Measurements from ENCODE around the gene NKD1.

NKD1 gene

DNA sequence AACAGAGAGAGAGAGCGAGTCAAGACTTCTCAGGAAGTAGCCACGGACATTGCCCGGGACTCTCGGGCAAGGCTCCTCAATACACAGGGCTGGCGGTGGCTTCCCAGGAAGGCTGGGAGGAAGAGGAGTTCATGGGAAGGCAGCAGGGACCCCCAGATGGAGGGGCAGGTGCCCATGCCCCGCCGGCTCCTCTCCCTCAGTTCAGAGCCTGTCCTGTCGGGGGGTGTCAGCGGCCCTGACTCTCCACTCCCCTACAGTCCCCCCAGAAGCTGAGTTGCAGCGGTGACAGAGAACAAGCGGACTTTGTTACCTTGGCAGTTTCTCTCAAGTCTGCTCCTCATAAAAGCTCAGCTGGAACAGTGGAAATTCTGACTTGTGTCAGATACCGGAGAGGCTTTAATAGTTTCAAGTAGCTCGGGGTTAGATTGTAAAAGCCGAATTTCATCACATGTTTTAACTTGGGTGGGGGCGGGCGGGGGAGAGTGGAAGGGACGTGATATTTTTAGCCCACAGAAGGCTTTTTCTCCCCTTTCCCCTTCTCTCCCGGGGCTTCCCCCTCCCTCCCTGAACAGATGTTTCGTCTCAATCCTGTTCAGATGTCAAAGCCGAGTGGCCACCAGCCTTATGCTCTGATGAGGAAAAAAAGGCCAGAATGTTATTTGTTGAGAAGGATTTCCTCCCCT lies 65.2 kb downstream of the NKD1 start:
- no peak for DNase-seq (ENCODE audit: low read depth in 2 of 2)

DNA sequence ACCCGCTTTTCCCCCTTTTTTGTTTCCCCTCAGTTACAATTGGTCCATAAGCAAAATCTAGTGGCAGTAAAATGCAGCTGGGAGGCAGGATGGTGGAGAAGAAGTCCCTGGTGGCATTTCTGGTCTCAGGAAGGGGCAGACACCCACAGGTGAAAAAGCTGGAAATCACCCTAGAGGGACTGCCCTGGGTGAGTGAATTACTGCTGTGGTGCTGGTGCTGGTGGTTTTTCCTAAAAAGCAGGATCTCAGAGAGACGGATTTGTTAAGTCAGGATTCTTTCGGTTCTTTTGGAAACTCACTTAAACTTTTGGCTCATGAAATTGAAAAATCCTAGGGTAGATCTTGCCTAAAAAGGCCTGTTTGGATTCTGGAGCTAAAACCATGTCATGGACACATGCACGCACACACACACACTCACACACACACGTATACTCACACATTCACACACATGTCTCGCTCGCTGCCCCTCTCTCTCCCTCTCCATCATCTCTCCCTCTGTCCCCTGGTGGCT lies 65.8 kb downstream of the NKD1 start:
- no peak for DNase-seq (ENCODE audit: low read depth in 2 of 2)

DNA sequence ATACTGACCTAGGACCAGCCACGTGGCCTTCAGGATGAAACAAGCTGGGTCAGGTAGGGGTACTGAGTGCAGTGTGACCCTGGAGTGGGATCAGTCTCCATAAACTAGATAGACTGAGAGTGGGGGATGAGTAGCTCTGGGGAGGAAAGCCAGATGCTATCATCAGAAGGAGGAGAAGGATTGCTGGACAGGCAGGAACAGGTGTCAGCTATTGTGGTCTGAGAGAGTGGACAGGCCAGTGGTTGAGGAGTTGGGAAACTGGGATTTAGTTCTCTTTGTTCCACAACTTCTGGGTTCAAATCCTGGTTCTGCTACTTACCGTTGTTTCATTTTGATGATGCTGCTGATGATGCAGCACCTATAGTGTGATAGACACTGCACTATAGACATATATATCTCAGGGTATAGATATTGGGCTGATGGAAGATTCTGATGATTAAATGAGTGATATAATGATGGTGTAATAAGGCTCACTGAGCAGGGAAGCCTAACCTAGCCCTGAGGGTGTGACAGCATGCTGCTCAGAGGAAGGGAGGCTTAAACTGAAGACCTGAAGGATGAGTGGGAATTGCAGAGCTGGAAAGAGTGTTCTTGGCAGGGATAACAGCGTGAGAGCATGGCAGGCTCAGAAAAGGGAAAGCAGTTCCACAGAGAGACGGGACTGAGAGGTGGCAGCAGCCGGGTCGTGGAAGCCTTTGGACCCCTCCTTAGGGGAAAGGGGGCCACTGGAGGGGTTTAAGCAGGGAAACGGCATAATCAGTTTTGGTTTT lies 66.9 kb downstream of the NKD1 start:
- no peak for DNase-seq (ENCODE audit: low read depth in 2 of 2)

DNA sequence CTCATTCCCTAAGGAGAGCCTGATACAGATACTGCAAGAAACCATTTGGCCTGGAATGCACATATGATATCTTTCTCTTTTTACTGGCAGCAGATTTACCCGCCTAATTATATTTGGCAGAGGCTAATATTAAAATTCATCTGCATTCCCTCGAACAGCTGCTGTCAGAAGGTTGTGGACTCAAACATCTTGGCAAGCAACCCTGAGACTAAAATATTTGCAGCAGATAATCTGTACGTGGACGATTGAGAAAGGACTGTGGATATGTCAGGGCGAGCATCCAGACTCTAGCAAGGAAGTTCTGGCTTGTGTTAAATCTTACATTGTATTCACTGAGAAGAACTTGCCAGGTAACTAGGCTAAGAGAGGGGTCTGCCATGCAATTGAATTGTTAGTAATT lies 67.7 kb downstream of the NKD1 start:
- DNase-seq (ENCODE audit: low read depth in 2 of 2), result no peak

DNA sequence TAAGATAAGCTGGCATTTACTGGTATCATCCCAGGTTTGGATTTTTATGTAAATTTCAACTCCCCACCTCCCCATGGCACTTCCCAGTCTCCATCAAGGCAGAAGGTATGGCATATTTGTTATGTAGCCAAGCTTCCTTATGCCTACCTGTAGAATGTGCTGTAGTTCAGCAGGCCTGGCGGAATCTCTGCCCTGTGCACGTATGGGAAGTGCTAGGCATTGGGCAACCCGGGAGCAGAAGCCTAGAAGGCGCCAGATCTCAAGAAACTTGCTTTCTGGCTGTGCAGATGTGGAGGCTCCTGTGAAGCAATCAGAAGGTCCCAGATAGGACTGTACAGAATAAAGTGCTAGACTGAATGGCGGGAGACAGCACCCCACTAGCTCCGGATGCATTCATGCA lies 68.2 kb downstream of the NKD1 start:
- no peak for DNase-seq (ENCODE audit: low read depth in 2 of 2)

DNA sequence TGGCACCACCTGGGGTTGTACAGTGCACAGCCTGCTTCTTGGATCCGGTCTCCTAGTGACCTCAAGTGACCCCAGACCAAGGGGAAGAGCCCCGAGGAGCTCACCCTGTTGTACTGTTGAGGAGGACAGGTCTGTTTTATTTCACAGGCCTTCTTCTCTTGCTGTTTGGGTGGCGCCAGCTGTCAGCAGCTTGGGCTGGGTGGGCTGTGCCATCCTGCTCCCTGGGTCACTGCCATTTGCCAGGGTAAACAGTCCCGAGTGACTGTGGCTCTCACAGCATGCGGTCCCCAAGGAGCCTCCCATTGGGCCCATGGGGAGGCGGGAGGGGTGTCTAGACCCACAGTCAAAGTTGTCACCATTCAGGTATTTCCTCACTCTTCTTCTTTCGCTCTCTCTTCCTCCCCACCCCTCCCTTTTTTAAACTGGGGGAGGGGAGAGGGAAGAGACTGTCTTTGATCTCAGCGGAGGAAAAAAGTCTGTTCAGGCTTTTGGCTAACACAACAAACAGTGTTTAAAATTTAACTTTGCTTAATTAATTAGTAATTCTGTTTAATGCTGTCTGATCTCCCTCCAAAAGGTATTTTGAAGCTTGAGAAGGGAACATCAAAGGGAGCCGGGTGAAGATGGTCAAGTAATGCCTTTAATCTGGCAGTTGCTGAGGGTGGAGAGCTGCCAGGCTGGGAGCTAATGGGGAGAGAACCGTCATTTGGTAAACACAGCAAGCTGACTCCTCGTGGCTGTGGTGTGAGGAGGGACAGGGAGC lies 68.9 kb downstream of the NKD1 start:
- no peak for DNase-seq (ENCODE audit: low read depth in 2 of 2)

DNA sequence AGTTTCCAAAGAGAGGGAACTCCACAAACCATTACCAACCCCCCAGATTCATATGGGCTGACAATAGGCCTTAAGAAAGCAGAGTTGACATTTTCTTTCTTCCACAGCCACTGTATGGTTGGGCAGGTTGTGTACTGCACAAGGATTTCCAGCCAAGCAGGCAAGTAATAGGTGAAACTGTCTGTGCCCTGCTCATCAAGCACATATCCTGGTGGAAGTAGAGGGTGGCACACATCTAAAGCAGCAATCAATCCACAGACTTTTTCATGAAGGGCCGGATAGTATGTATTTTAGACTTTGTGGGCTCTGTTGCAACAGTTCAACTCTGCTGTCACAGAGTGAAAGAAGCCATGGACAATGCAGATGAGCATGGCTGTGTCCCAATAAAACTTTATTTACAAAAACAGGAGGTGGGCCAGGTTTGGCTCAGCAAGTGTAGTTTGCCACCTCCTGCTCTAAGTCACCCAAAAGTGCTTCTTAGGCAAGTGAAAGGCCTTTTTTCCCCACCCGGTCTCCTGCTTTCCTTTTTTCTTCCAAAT lies 69.5 kb downstream of the NKD1 start:
- DNase-seq (ENCODE audit: low read depth in 2 of 2), result no peak

DNA sequence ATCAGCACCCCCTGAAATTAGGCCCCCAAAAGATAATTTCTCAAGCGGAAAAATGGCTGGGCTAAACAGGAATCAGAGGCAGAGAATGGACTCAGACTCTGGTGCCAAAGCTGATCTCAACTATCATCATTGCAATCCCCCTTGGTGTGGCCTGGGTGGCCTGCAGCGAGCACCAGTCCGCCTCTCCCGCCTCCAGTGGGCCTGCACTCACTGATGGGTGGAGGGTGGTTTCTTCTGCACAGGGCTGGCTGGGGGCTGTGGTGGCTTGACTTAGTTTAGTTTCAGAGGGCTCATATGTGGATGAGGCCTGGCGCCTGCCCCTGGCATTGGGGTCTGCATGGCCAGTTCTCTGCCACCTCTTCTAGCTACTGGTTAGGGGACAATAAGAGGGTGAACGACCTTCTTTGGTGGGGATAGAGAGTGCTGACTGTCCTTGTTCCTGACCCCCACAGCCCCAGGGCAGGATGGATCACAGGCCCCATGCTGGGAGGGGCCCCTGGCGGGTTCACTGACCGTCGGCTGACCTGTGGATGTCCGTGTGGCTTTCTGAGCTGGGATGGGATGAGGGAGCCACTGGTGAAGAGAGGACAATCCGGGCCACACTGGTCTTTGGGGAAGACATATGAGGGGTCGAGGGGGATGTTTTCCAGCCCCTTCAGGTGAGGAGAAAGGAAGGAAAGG lies 70.2 kb downstream of the NKD1 start:
- DNase-seq (ENCODE audit: low read depth in 2 of 2), result no peak

DNA sequence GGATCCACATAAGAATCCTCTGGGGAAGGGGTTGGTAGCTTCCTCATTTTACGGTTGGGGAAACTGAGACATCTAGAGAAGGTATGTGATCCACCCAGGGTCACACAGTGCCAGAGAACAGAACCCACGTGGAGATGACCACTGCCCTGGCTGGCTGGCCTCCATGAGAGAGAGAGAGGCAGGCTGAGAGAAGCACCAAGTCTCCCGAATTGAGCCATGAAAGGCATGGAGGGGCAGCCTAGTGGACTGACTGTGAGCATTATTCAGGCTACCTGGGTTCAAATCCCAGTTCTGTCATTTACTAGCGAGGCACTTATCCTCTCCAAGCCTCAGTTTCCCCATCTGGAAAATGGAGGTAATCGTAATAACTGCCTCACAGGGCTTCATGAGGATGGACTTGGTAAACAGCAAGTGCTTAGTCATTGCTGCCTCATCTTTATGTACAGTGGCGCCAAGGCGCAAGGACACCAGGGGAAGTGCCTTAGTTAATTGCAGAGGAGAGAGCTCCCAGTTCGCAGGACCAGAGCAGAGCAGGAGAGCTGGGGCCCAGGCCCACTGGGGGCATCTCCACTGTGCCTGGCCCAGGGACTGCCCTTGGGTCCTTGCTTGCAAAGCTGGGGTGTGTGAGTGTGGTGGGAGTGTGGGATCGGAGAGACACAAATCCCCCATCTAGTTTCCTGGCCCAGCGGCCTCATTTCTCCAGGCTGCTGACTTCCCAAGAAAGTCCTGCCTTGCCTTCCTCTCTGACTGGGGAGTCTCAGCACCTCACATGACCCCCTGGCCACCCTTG lies 71.7 kb downstream of the NKD1 start:
- no peak for DNase-seq (ENCODE audit: low read depth in 2 of 2)

DNA sequence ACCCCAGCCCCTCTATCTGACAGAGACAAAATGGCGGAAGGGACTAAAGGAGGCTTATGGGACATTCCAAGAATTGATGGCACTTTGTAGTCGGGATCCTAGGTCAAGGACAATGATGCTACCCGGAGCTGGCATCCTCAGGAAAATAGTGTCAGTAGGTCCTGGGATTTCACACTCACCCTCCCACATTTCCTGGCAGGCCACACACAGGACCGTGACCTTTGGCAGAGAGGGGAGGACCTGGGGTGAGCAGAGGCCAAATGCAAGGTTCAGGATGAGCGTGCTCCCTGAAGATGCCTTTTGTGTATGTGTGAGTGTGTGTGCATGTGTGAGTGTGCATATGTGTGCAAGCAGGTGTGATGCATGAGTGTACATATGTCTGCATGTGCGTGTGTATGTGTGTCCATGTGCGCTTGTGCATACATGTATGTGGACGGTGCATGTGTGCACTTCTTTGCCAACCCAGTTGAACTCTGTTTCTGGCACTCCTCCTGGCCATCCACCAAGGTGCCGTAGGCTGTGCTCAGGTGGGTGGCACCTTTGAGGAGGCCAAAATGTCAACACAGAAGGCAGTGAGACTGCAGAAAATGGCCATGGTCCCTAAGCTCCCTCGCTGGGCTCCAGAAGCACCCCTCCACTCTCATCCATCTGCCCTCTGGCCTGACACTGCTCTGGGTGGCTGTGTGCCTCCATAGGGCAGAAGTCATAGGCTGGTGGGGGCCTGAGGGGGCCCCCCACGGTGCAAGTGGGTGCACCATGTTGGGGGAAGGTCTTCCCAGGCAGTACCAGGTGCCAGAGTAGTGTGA lies 72.7 kb downstream of the NKD1 start:
- no peak for DNase-seq (ENCODE audit: low read depth in 2 of 2)

DNA sequence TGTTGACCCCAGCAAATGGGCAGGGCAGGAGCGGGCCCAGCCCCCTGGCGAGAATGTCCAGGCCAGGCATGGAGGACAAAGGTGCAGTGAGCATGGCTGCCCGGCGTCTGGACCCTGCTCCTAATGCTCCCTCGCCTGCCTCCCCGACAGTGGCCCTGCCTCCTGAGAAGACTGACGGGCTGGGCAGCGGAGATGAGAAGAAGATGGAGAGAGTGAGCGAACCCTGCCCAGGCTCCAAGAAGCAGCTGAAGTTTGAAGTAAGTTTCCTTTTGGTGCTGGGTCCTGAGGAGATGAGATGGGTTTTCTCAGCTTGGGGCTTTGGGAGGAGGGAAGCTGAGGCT lies 73.2 kb downstream of the NKD1 start:
- no peak for DNase-seq (ENCODE audit: low read depth in 2 of 2)

DNA sequence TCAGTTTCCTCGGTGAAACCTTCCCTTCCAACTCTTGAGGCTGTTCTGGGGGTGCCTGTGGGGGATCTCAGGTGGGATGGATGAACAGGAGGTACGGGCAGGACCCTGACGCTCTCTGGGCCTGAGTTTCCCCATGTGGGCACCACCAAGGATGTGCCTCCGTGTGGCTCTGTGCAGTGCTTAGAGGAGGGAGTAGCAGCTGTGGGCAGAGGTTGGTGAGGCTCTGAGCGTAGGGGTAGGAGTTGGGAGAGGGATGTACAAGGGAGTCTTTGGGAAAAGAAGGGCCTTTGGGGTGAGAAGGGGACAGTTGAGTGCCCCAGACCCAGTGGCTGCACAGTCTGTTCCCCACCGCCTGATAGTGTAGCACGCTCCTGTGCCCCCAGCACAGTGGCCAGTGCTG lies 73.8 kb downstream of the NKD1 start:
- DNase-seq (ENCODE audit: low read depth in 2 of 2), result no peak

DNA sequence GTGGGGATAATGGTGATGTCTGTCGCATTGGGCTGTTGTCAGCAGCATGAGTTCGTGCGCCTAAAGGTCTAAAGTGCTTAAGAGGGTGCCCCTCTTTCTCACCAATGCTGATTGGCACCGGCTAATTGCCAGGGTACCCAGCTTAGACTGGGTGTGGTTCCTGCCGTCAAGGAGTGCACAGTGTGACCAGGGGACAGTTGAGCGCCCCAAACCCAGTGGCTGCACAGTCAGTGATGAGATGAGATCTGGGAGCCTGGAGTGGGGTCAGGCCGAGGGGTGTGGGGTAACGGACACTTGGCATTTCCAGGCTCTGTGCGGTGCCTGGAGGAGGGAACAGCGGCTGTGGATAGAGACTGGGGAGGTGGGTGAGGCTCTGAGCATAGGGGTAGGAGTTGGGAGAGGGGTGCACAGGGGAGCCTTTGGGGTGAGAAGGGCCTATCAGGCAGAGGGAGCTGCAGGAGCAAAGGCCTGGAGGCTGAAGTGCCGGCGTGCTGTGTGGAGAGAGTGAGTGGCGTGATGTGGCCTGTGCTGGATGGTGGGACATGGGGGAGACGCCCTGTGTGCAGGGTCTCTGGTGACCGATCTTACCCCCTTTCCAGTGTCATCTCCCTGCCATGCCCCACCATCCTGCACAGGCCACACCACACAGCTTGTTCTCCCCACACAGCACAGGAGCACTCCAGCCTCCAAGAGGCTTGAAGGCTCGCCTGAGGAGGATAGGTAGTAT lies 74.6 kb downstream of the NKD1 start:
- DNase-seq (ENCODE audit: low read depth in 2 of 2), result no peak

DNA sequence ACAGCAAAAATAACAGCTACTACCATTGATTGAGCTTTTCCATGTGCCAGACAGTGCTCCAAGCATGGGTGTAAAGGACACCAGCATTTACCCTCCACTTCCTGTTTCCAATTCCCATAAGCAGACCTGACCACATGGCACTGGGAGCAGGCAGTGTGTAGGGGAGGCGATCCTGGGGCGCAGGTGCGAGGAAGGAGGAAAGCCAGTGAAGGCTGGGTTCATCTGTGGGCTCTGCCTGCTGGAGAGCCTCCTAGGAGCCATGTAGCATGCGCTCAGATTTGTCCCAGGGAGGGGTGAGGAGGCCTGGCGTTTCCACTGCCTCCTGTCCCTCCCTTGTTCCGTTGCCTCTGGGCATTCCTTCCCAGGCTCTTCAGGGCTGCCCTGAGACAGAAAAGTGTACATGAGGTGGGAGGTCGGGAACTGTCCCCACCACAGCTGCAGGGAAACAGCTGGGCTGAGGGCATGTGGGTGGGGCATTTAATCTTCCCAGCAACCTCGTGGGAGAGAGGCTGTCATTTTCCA lies 76.3 kb downstream of the NKD1 start:
- no peak for DNase-seq (ENCODE audit: low read depth in 2 of 2)

DNA sequence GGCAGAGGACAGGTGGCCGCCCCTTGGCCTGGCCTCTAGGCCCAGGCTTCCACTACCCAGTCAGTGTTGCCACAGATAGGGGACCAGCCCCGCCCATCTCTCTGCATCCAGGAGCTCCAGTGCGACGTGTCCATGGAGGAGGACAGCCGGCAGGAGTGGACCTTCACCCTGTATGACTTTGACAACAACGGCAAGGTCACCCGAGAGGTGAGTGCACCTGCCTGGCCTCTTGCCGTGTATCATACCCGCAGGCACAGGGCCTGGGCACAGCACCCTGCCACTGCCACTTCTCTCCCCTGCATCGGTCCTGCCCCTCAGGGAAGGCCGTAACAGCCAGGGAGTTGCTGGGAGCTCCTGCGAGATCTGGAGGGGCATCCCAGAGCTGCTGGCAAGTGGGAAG lies 77.2 kb downstream of the NKD1 start:
- DNase-seq (ENCODE audit: low read depth in 2 of 2), result no peak

DNA sequence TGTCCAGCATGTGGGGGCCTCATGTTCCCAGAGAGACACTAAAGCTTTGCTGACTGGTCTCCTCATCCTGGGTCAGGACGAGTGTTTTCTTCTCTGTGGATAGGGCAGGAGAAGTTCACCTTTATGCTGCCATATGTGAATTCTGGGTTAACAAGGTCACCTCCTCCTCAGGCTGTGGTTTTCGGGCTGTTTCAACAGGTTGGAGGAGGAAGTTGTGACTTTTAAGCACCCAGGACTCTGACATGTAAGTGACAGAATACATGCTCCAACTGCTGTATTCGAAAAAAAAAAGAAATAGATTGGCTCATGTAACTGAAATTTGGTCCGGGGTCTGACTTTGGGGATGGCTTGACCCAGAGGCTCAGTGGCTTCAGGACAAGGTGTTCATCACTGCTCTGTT lies 78.7 kb downstream of the NKD1 start:
- DNase-seq (ENCODE audit: low read depth in 2 of 2), result no peak

DNA sequence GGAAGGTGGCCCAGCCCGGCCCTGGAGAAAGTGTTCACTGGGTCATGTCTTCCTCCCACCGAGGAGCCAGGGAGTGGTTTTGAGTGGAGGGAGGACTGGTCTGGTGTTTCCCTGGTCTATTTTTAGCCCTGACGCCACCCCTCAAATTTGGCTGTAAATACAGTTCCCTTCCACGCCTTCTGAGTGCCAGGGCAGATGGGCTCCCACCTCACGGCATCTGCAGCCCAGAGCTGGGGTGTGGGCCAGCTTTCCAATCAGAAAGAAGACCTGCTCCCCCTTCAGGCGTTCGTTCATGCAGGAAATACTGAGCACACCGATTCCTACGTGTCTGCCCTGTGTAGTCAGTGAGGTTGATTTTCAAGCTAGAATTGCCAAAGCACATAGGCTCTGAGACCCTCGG lies 79.2 kb downstream of the NKD1 start:
- DNase-seq (ENCODE audit: low read depth in 2 of 2), result peak; percentile 15 to 21

DNA sequence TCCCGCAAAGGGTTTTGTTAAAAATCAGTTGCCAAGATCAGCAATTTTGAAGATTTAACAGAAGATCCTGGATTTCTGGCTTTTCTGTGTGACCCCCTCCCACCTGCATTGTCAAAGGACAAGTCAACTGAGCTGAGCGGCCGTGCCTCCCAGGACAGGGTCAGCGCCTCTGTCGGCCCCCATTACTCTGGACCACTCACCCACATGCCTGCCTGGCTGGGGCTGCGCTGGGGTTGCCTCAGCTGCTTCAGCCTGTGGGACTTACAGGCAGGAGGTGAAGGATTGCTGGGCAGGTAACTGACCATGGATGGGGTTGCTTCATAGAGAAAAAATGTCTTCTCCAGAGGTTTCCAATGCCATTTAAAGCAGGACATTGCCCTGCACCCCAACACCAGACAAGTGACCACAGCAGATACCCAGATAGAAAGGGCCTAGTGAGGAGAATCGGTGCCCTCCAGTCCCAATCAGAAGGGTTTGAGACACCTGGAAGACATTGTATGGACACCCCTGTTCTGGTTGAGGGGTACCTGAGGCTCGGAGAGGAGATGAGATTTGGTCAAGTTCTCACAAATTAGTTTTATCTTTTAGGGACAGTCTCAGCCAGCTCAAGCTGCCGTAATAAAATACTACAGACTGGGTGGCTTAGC lies 80.1 kb downstream of the NKD1 start:
- no peak for DNase-seq (ENCODE audit: low read depth in 2 of 2)

DNA sequence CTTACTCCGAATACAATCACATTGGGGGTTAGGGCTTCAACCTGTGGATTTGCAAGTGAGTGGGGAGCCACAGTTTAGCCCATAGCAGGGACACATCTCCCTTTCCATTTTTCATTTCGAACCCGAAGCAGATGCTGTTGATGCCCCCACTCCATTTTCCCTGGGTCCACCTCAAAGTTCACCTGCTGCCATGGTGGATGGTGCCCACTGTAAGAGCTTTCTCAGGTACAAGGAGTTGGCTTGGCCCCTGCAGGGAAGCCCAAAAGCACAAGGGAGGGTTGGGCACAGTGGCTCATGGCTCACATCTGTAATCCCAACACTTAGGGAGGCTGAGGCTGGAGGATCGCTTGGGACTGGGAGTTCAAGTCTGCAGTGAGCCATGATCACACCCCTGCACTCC lies 81.1 kb downstream of the NKD1 start:
- no peak for DNase-seq (ENCODE audit: low read depth in 2 of 2)
